PC-9 (cell line): ENCODE results near the gene SNX5. TPM values are rescaled to one million over a fixed set of nuclear protein-coding genes. Genes with fewer than 3 reads are reported as not detected.

Source experiments
- BruUV-seq: library from RNA; stranded (reverse); fragments of 400-500 nt; replicated peaks from 2 replicates; lab custom pipeline; 2021; lab: Mats Ljungman, UMichigan
- CTCF ChIA-PET: fragments of 300-600 bp; sonication (Branson Sonifier 250); formaldehyde crosslinking; loops from one replicate; lab custom pipeline; 2022; ENCODE audit warnings: antibody characterized with exemption; lab: Charles Lee
- POLR2A ChIA-PET: fragments of 300-600 bp; sonication (Branson Sonifier 250); formaldehyde crosslinking; loops from one replicate; lab custom pipeline; 2022; ENCODE audit warnings: antibody characterized with exemption; ENCODE audit not compliant: unreplicated experiment; lab: Charles Lee
- DNase-seq, 2 experiments: peaks; one replicate each; pipeline versions ENCODE4 v3.0.0 to v3.0.0-alpha.2; 2015 to 2022; ENCODE audit warnings: mixed read lengths in 1 of 2
- H2AFZ ChIP-seq: fragments of 200-600 bp; sonication (generic); 2 replicates; pipeline ENCODE4 v1.8.1; 2017; ENCODE audit warnings: antibody characterized with exemption
- H3F3A ChIP-seq: fragments of 200-600 bp; sonication (generic); 2 replicates; pipeline ENCODE4 v1.8.1; 2017; ENCODE audit warnings: antibody characterized with exemption, mild to moderate bottlenecking, low read depth; ENCODE audit not compliant: insufficient read depth
- H3K27ac ChIP-seq: fragments of 200-600 bp; sonication (generic); 2 replicates; pipeline ENCODE4 v1.6.1; 2016; ENCODE audit warnings: mixed run types
- H3K27me3 ChIP-seq: fragments of 200-600 bp; sonication (generic); 2 replicates; pipeline ENCODE4 v1.6.1; 2016; ENCODE audit warnings: low read depth, mixed run types; ENCODE audit not compliant: insufficient read depth
- H3K36me3 ChIP-seq: fragments of 200-600 bp; sonication (generic); 2 replicates; pipeline ENCODE4 v1.6.1; 2016; ENCODE audit warnings: low read depth, mixed run types
- H3K4me1 ChIP-seq: fragments of 200-600 bp; sonication (generic); replicated peaks from 2 replicates; pipeline ENCODE4 v1.6.1; 2016; ENCODE audit warnings: mixed run types; ENCODE audit not compliant: insufficient read depth
- H3K4me2 ChIP-seq: fragments of 200-600 bp; sonication (generic); 2 replicates; pipeline ENCODE4 v1.6.1; 2017; ENCODE audit warnings: mixed run types
- H3K4me3 ChIP-seq: fragments of 200-600 bp; sonication (generic); 2 replicates; pipeline ENCODE4 v1.6.1; 2016; ENCODE audit warnings: mixed run types
- H3K79me2 ChIP-seq: fragments of 200-600 bp; sonication (generic); 2 replicates; pipeline ENCODE4 v1.6.1; 2017; ENCODE audit warnings: low read depth, mixed run types
- H3K9me2 ChIP-seq: fragments of 200-600 bp; sonication (generic); 2 replicates; pipeline ENCODE4 v1.8.1; 2017; ENCODE audit warnings: mild to moderate bottlenecking; ENCODE audit not compliant: insufficient read depth
- H3K9me3 ChIP-seq: fragments of 200-600 bp; sonication (generic); 2 replicates; pipeline ENCODE4 v1.8.1; 2016; ENCODE audit warnings: low read depth; ENCODE audit not compliant: insufficient read depth
- H4K20me1 ChIP-seq: fragments of 200-600 bp; sonication (generic); 2 replicates; pipeline ENCODE4 v1.8.1; 2017; ENCODE audit not compliant: insufficient read depth
- EZH2 ChIP-seq: fragments of 200-600 bp; sonication (generic); IDR thresholded peaks from 2 replicates; pipeline ENCODE4 v1.8.0; 2017; ENCODE audit warnings: antibody characterized with exemption, low read depth
- intact Hi-C: fragments of 100-400 bp; cut with micrococcal nuclease; formaldehyde crosslinking; loops from one replicate; pipeline ENCODE4 v1.10.0; 2022; ENCODE audit not compliant: unreplicated experiment
- total RNA-seq: library from RNA; stranded (reverse); gene quantifications from 2 replicates; pipeline ENCODE4 v1.2.3, GENCODE V29; 2021
- TF ChIP-seq, protein P1 (sequence below): fragments of 200-600 bp; sonication (generic); conservative IDR thresholded peaks from 2 replicates; pipeline ENCODE4 v1.6.1; 2017; ENCODE audit warnings: mixed run types, antibody characterized with exemption, mild to moderate bottlenecking, moderate library complexity

The SNX5 gene
- total RNA-seq, 1 experiment from 2014 or later: 116 TPM

GRCh38 chr20:18006684-18007083 is 38.1 kb upstream of the SNX5 start:
- intact Hi-C loops: loop anchor here (5.0 kb wide), 1 partner anchor 51 kb away; the partner anchor contains the start of gene OVOL2
- H3K27ac ChIP-seq: peak overlapping the region; percentile 6; the same call in 1 of the 2 replicates

DNA sequence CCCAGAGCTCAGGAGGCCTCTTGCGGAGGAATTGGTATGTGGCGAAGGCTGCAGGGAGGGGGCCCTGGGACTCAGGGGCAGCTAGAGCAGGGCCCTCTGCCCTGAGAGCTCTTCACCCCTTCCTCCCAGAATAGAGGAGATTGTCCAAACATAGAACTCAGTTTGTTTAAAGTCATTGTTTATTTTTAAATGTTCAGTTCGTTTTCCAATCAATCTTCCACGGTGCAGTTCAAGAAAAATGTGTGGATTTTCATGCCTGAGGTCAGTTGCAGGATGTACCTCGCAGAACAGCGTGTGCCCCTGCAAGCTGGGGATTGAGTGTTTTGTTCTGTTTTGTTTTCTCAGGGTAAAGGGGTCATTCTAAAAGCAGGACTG is 37.4 kb upstream of the SNX5 start:
- BruUV-seq: no TSS peak
- TF ChIP-seq, protein P1, sequence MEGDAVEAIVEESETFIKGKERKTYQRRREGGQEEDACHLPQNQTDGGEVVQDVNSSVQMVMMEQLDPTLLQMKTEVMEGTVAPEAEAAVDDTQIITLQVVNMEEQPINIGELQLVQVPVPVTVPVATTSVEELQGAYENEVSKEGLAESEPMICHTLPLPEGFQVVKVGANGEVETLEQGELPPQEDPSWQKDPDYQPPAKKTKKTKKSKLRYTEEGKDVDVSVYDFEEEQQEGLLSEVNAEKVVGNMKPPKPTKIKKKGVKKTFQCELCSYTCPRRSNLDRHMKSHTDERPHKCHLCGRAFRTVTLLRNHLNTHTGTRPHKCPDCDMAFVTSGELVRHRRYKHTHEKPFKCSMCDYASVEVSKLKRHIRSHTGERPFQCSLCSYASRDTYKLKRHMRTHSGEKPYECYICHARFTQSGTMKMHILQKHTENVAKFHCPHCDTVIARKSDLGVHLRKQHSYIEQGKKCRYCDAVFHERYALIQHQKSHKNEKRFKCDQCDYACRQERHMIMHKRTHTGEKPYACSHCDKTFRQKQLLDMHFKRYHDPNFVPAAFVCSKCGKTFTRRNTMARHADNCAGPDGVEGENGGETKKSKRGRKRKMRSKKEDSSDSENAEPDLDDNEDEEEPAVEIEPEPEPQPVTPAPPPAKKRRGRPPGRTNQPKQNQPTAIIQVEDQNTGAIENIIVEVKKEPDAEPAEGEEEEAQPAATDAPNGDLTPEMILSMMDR: no peak
- TF ChIP-seq EZH2: no peak
- POLR2A ChIA-PET: no interaction called here
- CTCF ChIA-PET: interaction anchor here (0.7 kb wide), 1 partner anchor 1462 kb away, joined by 6 read pairs; no protein-coding TSS in a partner anchor
- Histone ChIP-seq H3K9me3 (no peaks in the 10 kb centered on the region), H3K79me2 (no peaks in the 10 kb centered on the region), H2AFZ (no peak overlapping the region), H3K4me3 (no peak overlapping the region), H3K4me1 (peaks cover 40% of the 10 kb centered on the region), H3K27ac (peak overlapping the region; percentile 78), H3K9me2 (no peaks in the 10 kb centered on the region), H3F3A (peaks cover 35% of the 10 kb centered on the region), H3K27me3 (no peaks in the 10 kb centered on the region), H3K36me3 (no peaks in the 10 kb centered on the region), H3K4me2 (peak overlapping the region; percentile 41), H4K20me1 (no peaks in the 10 kb centered on the region)
- no peak for DNase-seq
- intact Hi-C loops: loop anchor here (5.0 kb wide), 1 partner anchor 51 kb away; the partner anchor contains the start of gene OVOL2

More at GRCh38 chr20:18006684-18007083, 38.1 kb upstream of the SNX5 start:
- no peaks in the 10 kb centered on the region for H3K9me2 ChIP-seq
- H3K9me3 ChIP-seq: no peaks in the 10 kb centered on the region
- TF ChIP-seq, protein P1: no peak
- TF ChIP-seq EZH2: no peak
- H3F3A ChIP-seq: peaks cover 28% of the 10 kb centered on the region
- DNase-seq: peak in 1 of 2 experiments; percentile 52
- H3K4me2 ChIP-seq: no peak overlapping the region
- no peaks in the 10 kb centered on the region for H3K79me2 ChIP-seq
- CTCF ChIA-PET: no interaction called here
- H3K36me3 ChIP-seq: no peaks in the 10 kb centered on the region
- POLR2A ChIA-PET: no interaction called here
- no TSS peak for BruUV-seq
- H4K20me1 ChIP-seq: no peaks in the 10 kb centered on the region
- H3K27me3 ChIP-seq: no peaks in the 10 kb centered on the region
- H3K4me1 ChIP-seq: peaks cover 33% of the 10 kb centered on the region
- H2AFZ ChIP-seq: no peak overlapping the region
- H3K4me3 ChIP-seq: no peak overlapping the region

GRCh38 chr20:18005170-18005989 is 36.8 kb upstream of the SNX5 start:
- Histone ChIP-seq H4K20me1 (no peaks in the 10 kb centered on the region), H2AFZ (no peak overlapping the region), H3K79me2 (no peaks in the 10 kb centered on the region), H3K4me1 (peaks cover 43% of the 10 kb centered on the region), H3K4me2 (peak overlapping the region; percentile 41), H3K36me3 (no peaks in the 10 kb centered on the region), H3K9me2 (no peaks in the 10 kb centered on the region), H3K27ac (peak overlapping the region; percentile 78), H3K9me3 (no peaks in the 10 kb centered on the region), H3K27me3 (no peaks in the 10 kb centered on the region), H3F3A (peaks cover 36% of the 10 kb centered on the region), H3K4me3 (no peak overlapping the region)
- intact Hi-C loops: loop anchor here (5.0 kb wide), 1 partner anchor 52 kb away; the partner anchor contains the start of gene OVOL2
- ChIA-PET POLR2A (no interaction called here), CTCF (interaction anchor here (0.7 kb wide), 1 partner anchor 1462 kb away, joined by 6 read pairs; no protein-coding TSS in a partner anchor)
- no peak for TF ChIP-seq EZH2
- TF ChIP-seq, protein P1: no peak
- no TSS peak for BruUV-seq
- peak; percentile 80 to 96 for DNase-seq
